Thyroid gland (tissue), 4 donors: Measurements from ENCODE around the gene PTTG1. TPM values are rescaled to one million over a fixed set of nuclear protein-coding genes. Genes with fewer than 3 reads are reported as not detected.

ENCODE experiments used
- DNase-seq, 2 donors: peaks; one replicate each; pipeline ENCODE4 v3.0.0-alpha.2; 2019
- H3K27ac ChIP-seq, 3 donors: fragments of 200-600 bp; sonication (generic); 1 replicate in 2 of 3; 2 replicates in 1 of 3; pipeline ENCODE4 v1.5.1; 2016 to 2019; ENCODE audit warnings: mild to moderate bottlenecking in 1 of 3, moderate library complexity in 1 of 3
- H3K27me3 ChIP-seq: fragments of 200-600 bp; sonication (generic); one replicate; pipeline ENCODE4 v1.5.1; 2019
- H3K36me3 ChIP-seq, 2 donors: fragments of 200-600 bp; sonication (generic); one replicate each; pipeline ENCODE4 v1.5.1; 2016 to 2019
- H3K4me1 ChIP-seq, 2 donors: fragments of 200-600 bp; sonication (generic); one replicate each; pipeline ENCODE4 v1.5.1; 2017 to 2019
- H3K4me3 ChIP-seq, 3 donors: fragments of 200-600 bp; sonication (generic); replicated peaks in 1 of 3; 1 replicate in 2 of 3; 2 replicates in 1 of 3; pipeline ENCODE4 v1.5.1; 2016; ENCODE audit warnings: mild to moderate bottlenecking in 1 of 3
- H3K9me3 ChIP-seq: fragments of 200-600 bp; sonication (generic); one replicate; pipeline ENCODE4 v1.5.1; 2017
- CTCF ChIP-seq, 6 experiments: fragments of 200-600 bp in 3 of 6; fragments of 450-650 bp in 3 of 6; sonication (generic) in 3 of 6; IDR thresholded peaks; one replicate each; pipeline ENCODE4 v1.5.1; 2016 to 2019; ENCODE audit warnings: antibody characterized with exemption in 6 of 6, mild to moderate bottlenecking in 2 of 6, inconsistent platforms in 1 of 6, moderate library complexity in 1 of 6
- POLR2A ChIP-seq, 2 donors: fragments of 450-650 bp; IDR thresholded peaks; one replicate each; pipeline ENCODE4 v1.6.1; 2017; ENCODE audit warnings: antibody characterized with exemption in 2 of 2, mild to moderate bottlenecking in 2 of 2, moderate library complexity in 1 of 2
- WGBS, 2 donors: methylation state at CpG; one replicate each; pipeline ENCODE4 v1.1.5; 2017; 5-methylcytosine and 5-hydroxymethylcytosine counted together
- intact Hi-C: fragments of 100-400 bp; cut with DNase I; formaldehyde crosslinking; loops from one replicate; pipeline ENCODE4 v1.15.1; 2023
- total RNA-seq, 4 donors: library from RNA; depleted of rRNA; stranded (reverse); fragments of >200 nt; gene quantifications; one replicate each; pipeline ENCODE4 v1.2.3, GENCODE V29; 2016

PTTG1 gene
- total RNA-seq, 4 donors from 2014 or later: 42.6 to 165 (median 79.4) TPM

DNA sequence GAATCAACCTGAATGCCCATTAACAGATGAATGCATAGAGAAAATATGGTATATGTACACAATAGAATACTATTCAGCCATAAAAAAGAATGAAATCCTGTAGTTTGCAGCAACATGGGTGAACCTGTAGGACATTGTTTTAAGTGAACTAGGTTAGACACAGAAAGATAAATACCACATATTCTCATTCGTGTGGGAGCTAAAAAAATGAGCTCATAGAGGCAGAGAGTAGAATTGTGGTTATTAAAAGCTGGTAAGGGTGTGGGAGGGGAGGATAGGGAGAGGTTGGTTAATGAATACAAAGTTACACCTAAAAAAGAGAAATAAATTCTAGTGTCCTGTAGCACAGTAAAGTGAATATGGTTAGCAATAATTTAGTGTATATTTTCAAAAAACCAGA is 23.5 kb downstream of the PTTG1 start:
- Histone ChIP-seq H3K36me3 (no peaks in the 10 kb centered on the region), H3K4me1 (peaks cover 15 to 18% of the 10 kb centered on the region in 2 donors), H3K27me3 (no peaks in the 10 kb centered on the region), H3K9me3 (no peaks in the 10 kb centered on the region), H3K27ac (no peak overlapping the region), H3K4me3 (no peak overlapping the region)
- intact Hi-C loops: no loop called here
- DNase-seq: no peak
- WGBS, 2 donors: 93 to 94% methylated on average over 1 of the region's 1 CpG
- no peak for TF ChIP-seq CTCF (IDR thresholded peaks at IDR 0.05)
- TF ChIP-seq POLR2A (IDR thresholded peaks at IDR 0.05): no peak

- no peaks in the 10 kb centered on the region for H3K9me3 ChIP-seq
- H3K27ac ChIP-seq: no peak overlapping the region
- intact Hi-C loops: no loop called here
- no peak for TF ChIP-seq CTCF (IDR thresholded peaks at IDR 0.05)
- TF ChIP-seq POLR2A (IDR thresholded peaks at IDR 0.05): no peak
- no peak for DNase-seq
- H3K4me3 ChIP-seq: no peak overlapping the region
- H3K4me1 ChIP-seq: peaks cover 15 to 18% of the 10 kb centered on the region in 2 donors
- H3K36me3 ChIP-seq: no peaks in the 10 kb centered on the region
- no peaks in the 10 kb centered on the region for H3K27me3 ChIP-seq
These were observed 24.1 kb downstream of the PTTG1 start for GRCh38 chr5:160445751-160446150.

DNA sequence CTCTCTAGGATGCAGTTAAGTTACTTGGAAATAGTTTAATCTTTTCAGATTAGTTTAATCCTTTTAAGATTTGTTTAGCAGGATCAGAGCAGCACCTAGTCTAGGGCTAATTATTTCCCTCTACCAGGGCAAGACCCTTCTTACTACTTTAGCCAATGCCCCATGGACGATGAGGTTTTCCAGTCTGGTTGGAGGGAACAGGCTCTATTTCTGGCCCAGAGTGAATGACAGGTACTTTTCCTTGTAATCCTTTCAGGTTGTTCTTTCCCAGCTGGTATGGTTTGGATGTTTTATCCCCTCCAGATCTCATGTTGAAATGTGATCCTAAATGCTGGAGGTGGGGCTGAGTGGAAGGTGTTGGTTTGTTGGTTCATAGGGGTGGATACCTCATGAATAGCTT is 27.2 kb downstream of the PTTG1 start:
- Histone ChIP-seq H3K27me3 (no peaks in the 10 kb centered on the region), H3K36me3 (no peaks in the 10 kb centered on the region), H3K9me3 (no peaks in the 10 kb centered on the region), H3K4me3 (no peak overlapping the region), H3K4me1 (peaks cover 25% of the 10 kb centered on the region in 2 donors), H3K27ac (no peak overlapping the region)
- no peak for TF ChIP-seq CTCF (IDR thresholded peaks at IDR 0.05)
- TF ChIP-seq POLR2A (IDR thresholded peaks at IDR 0.05): no peak
- no peak for DNase-seq
- 92 to 95% methylated on average over 1 of the region's 1 CpG for WGBS, 2 donors
- intact Hi-C loops: no loop called here

- 77 to 89% methylated on average over 3 of the region's 3 CpGs for WGBS, 2 donors
- intact Hi-C loops: no loop called here
- no peaks in the 10 kb centered on the region for H3K36me3 ChIP-seq
- DNase-seq: no peak
- no peak for TF ChIP-seq POLR2A (IDR thresholded peaks at IDR 0.05)
- TF ChIP-seq CTCF (IDR thresholded peaks at IDR 0.05): no peak
- H3K27me3 ChIP-seq: no peaks in the 10 kb centered on the region
- H3K27ac ChIP-seq: peak overlapping the region in 1 of 3 donors; percentile 12
- H3K4me1 ChIP-seq: peaks cover 23 to 27% of the 10 kb centered on the region in 2 donors
- H3K4me3 ChIP-seq: no peak overlapping the region
- H3K9me3 ChIP-seq: no peaks in the 10 kb centered on the region
These were observed 27.8 kb downstream of the PTTG1 start for GRCh38 chr5:160449458-160449857.

DNA sequence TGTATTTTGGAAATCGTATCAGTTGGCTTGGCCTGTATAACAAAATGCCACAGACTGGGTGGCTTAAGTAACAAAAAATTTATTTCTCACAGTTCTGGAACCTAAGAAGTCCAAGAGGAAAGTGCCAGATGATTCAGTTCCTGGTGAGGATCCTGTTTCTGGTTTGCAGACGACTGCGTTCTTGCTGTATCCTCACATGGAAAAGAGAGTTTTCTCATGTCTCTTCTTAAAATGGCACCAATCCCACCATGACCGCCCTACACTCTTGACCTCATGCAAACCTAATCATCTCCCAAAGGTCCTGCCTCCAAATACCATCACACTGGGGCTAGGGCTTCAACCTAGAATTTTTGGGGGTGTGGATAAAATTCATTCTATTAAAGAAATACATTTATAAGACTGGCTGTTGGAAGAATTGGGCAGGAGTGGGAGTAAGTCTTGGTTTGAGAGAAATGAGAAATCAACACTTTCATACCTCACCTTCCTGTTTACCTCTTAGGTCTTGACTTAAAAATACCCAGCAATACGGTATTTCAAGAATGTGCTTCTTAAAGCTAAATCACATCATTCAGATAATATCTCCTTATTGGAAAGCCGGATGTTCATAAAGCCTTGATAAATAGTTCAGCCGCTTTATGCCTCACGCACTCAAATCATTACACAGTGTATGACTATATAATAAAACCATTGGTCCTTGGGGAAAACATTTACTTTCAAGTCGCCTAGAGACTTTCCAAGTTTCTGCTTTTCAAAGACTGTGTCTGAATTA is 28.7 kb downstream of the PTTG1 start:
- peaks cover 23 to 27% of the 10 kb centered on the region in 2 donors for H3K4me1 ChIP-seq
- no peaks in the 10 kb centered on the region for H3K36me3 ChIP-seq
- no peak overlapping the region for H3K27ac ChIP-seq
- H3K27me3 ChIP-seq: no peaks in the 10 kb centered on the region
- no peaks in the 10 kb centered on the region for H3K9me3 ChIP-seq
- intact Hi-C loops: no loop called here
- DNase-seq: no peak
- 88 to 90% methylated on average over 9 of the region's 9 CpGs for WGBS, 2 donors
- no peak for TF ChIP-seq POLR2A (IDR thresholded peaks at IDR 0.05)
- TF ChIP-seq CTCF (IDR thresholded peaks at IDR 0.05): no peak
- H3K4me3 ChIP-seq: no peak overlapping the region
